GM12878 (cell line): Measurements from ENCODE around the gene HRH2. TPM values are rescaled to one million over a fixed set of nuclear protein-coding genes. Genes with fewer than 3 reads are reported as not detected.

Experiments
- ATAC-seq: fragments of 200-7000 bp; cut with Tn5 transposase; 3 replicates; pipeline ENCODE4 v1.9.1; 2020; ENCODE audit warnings: mild to moderate bottlenecking, moderate library complexity
- BruUV-seq: library from RNA; stranded (reverse); fragments of 400-500 nt; replicated peaks from 2 replicates; lab custom pipeline; 2021; lab: Mats Ljungman, UMichigan
- CTCF ChIA-PET: fragments of 300-600 bp; sonication (Branson Sonifier 250); formaldehyde crosslinking; extraction: SDS; loops from one replicate; lab custom pipeline; 2021; ENCODE audit warnings: inconsistent platforms; lab: Yijun Ruan, JAX
- POLR2A ChIA-PET: fragments of 350-600 bp; formaldehyde crosslinking; extraction: SDS; loops from one replicate; lab custom pipeline; 2021; ENCODE audit warnings: inconsistent platforms; lab: Charles Lee
- RAD21 ChIA-PET: fragments of 300-600 bp; sonication (Branson Sonifier 250); formaldehyde crosslinking; loops from one replicate; lab custom pipeline; 2023; ENCODE audit warnings: antibody characterized with exemption; ENCODE audit not compliant: unreplicated experiment; lab: Charles Lee
- SMC1A ChIA-PET: fragments of 300-600 bp; sonication (Branson Sonifier 250); formaldehyde crosslinking; loops from one replicate; lab custom pipeline; 2023; ENCODE audit not compliant: unreplicated experiment, uncharacterized antibody; lab: Charles Lee
- DNase-seq: peaks from one replicate; pipeline ENCODE4 v3.0.0-alpha.2; 2011; ENCODE audit warnings: low read depth, low spot score
- FAIRE-seq: peaks from 3 replicates; lab custom pipeline; 2011; peaks lifted over from hg19 to GRCh38; lab: Jason Lieb, UNC
- H2AFZ ChIP-seq: 2 replicates; pipeline ENCODE4 v1.6.0; 2011; ENCODE audit warnings: low read depth, low read length, control low read depth; ENCODE audit not compliant: control insufficient read depth
- H3K27ac ChIP-seq: 2 replicates; pipeline ENCODE4 v1.5.1; 2011; ENCODE audit warnings: control low read depth; ENCODE audit not compliant: control insufficient read depth, insufficient read depth
- H3K27me3 ChIP-seq, 2 experiments: replicated peaks in 1 of 2; 2 replicates each; pipeline versions ENCODE4 v1.6.0 to v1.6.1; 2011; ENCODE audit warnings: low read length in 1 of 2; ENCODE audit not compliant: control insufficient read depth in 2 of 2, insufficient read depth in 2 of 2
- H3K36me3 ChIP-seq, 2 experiments: 2 replicates each; pipeline ENCODE4 v1.5.1; 2011; ENCODE audit warnings: low read length in 1 of 2; ENCODE audit not compliant: control insufficient read depth in 2 of 2, insufficient read depth in 2 of 2
- H3K4me1 ChIP-seq: 2 replicates; pipeline ENCODE4 v1.6.1; 2011; ENCODE audit warnings: mild to moderate bottlenecking, low read length, moderate library complexity, mixed read lengths; ENCODE audit not compliant: control insufficient read depth, insufficient read depth
- H3K4me2 ChIP-seq: 2 replicates; pipeline ENCODE4 v1.6.0; 2011; ENCODE audit warnings: control low read depth; ENCODE audit not compliant: control insufficient read depth, insufficient read depth
- H3K4me3 ChIP-seq: fragments of 200-600 bp; sonication (generic); 2 replicates; pipeline ENCODE4 v1.5.1; 2016
- H3K79me2 ChIP-seq: 2 replicates; pipeline ENCODE4 v1.6.0; 2011; ENCODE audit warnings: low read length; ENCODE audit not compliant: control insufficient read depth, insufficient read depth
- H3K9ac ChIP-seq: 2 replicates; pipeline ENCODE4 v1.8.0; 2011; ENCODE audit warnings: low read length, control low read depth, mixed read lengths; ENCODE audit not compliant: control insufficient read depth, insufficient read depth
- H3K9me3 ChIP-seq: replicated peaks from 3 replicates; pipeline ENCODE4 v1.5.1; 2011; ENCODE audit warnings: mild to moderate bottlenecking, low read length; ENCODE audit not compliant: control insufficient read depth, insufficient read depth
- H4K20me1 ChIP-seq: 2 replicates; pipeline ENCODE4 v1.6.0; 2011; ENCODE audit not compliant: control insufficient read depth, insufficient read depth
- ATF7 ChIP-seq: fragments of 450-650 bp; IDR thresholded peaks from 2 replicates; pipeline ENCODE4 v1.6.1; 2016; ENCODE audit warnings: low read depth, mild to moderate bottlenecking
- BCL11A ChIP-seq: IDR thresholded peaks from 2 replicates; pipeline ENCODE4 v1.6.1; 2011; ENCODE audit warnings: low read depth, low read length
- CBX3 ChIP-seq: fragments of 200-600 bp; sonication (generic); IDR thresholded peaks from 2 replicates; pipeline ENCODE4 v1.6.1; 2016; ENCODE audit warnings: low read depth, borderline replicate concordance
- CHD4 ChIP-seq: fragments of 200-600 bp; sonication (generic); IDR thresholded peaks from 2 replicates; pipeline ENCODE4 v1.6.1; 2016; ENCODE audit warnings: mild to moderate bottlenecking
- DPF2 ChIP-seq: fragments of 450-650 bp; IDR thresholded peaks from 2 replicates; pipeline ENCODE4 v1.6.1; 2017; ENCODE audit warnings: mild to moderate bottlenecking
- GABPA ChIP-seq: IDR thresholded peaks from 2 replicates; pipeline ENCODE4 v1.6.1; 2014; ENCODE audit warnings: antibody characterized with exemption, low read depth, mild to moderate bottlenecking, inconsistent platforms
- HCFC1 ChIP-seq: fragments of 150-350 bp; IDR thresholded peaks from 2 replicates; pipeline ENCODE4 v1.6.1; 2014; ENCODE audit warnings: low read length
- MYC ChIP-seq: IDR thresholded peaks from 2 replicates; pipeline ENCODE4 v1.6.1; 2011; ENCODE audit warnings: mild to moderate bottlenecking, low read length, moderate library complexity, inconsistent platforms; ENCODE audit not compliant: insufficient read depth, insufficient replicate concordance, insufficient read length, severe bottlenecking
- NR2C1 ChIP-seq: fragments of 450-650 bp; IDR thresholded peaks from 2 replicates; pipeline ENCODE4 v1.6.1; 2017; ENCODE audit warnings: antibody characterized with exemption, mild to moderate bottlenecking, moderate library complexity
- NRF1 ChIP-seq: conservative IDR thresholded peaks from 2 replicates; pipeline ENCODE4 v1.6.1; 2011; ENCODE audit warnings: mild to moderate bottlenecking, low read depth, low read length, improper control_type of control experiment
- PML ChIP-seq: IDR thresholded peaks from 2 replicates; pipeline ENCODE4 v1.6.1; 2012; ENCODE audit warnings: low read length, inconsistent platforms
- POLR2AphosphoS5 ChIP-seq: IDR thresholded peaks from 2 replicates; pipeline ENCODE4 v1.6.1; 2011; ENCODE audit warnings: mild to moderate bottlenecking, low read length, inconsistent platforms
- RB1 ChIP-seq: fragments of 450-650 bp; formaldehyde crosslinking; IDR thresholded peaks from 2 replicates; pipeline ENCODE4 v1.6.1; 2017; ENCODE audit warnings: mild to moderate bottlenecking, borderline replicate concordance
- SMAD5 ChIP-seq: IDR thresholded peaks from 2 replicates; pipeline ENCODE4 v1.6.1; 2016; ENCODE audit warnings: antibody characterized with exemption, low read depth
- TARDBP ChIP-seq: IDR thresholded peaks from 2 replicates; pipeline ENCODE4 v1.6.1; 2016; ENCODE audit warnings: borderline replicate concordance
- TCF7 ChIP-seq: IDR thresholded peaks from 2 replicates; pipeline ENCODE4 v1.6.1; 2014; ENCODE audit warnings: antibody characterized with exemption, borderline replicate concordance
- WRNIP1 ChIP-seq: IDR thresholded peaks from 2 replicates; pipeline ENCODE4 v1.6.1; 2011; ENCODE audit warnings: low read depth, low read length, improper control_type of control experiment, borderline replicate concordance
- YY1 ChIP-seq: IDR thresholded peaks from 2 replicates; pipeline ENCODE4 v1.6.1; 2011; ENCODE audit warnings: low read depth, mild to moderate bottlenecking, low read length
- ZNF274 ChIP-seq: IDR thresholded peaks from one replicate; pipeline ENCODE4 v1.8.0; 2011; ENCODE audit not compliant: insufficient read length, insufficient read depth
- ZNF622 ChIP-seq: fragments of 450-650 bp; IDR thresholded peaks from 2 replicates; pipeline ENCODE4 v1.6.1; 2017; ENCODE audit warnings: mild to moderate bottlenecking, inconsistent platforms
- WGBS: methylation state at CpG from one replicate; pipeline ENCODE4 v1.1.6; 2016; ENCODE audit warnings: low lambda C conversion rate; ENCODE audit not compliant: insufficient replicate concordance, insufficient coverage; ENCODE audit errors: missing lambda C conversion rate; 5-methylcytosine and 5-hydroxymethylcytosine counted together
- in situ Hi-C: fragments of 300-500 bp; cut with MboI; formaldehyde crosslinking; loops from 9 replicates; pipeline ENCODE4 v1.14.3; 2018; ENCODE audit warnings: mixed read lengths
- intact Hi-C: fragments of 100-400 bp; cut with micrococcal nuclease; formaldehyde crosslinking; loops from one replicate; pipeline ENCODE4 v1.14.2; 2022; ENCODE audit not compliant: unreplicated experiment
- polyA plus RNA-seq, 11 experiments: library from polyadenylated mRNA; depleted of rRNA in 4 of 11; unstranded in 6 of 11; stranded (reverse) in 5 of 11; fragments of >200 nt; fragmentation: Nextera tagmentation in 4 of 11; fragmentation: Illumina TruSeq in 1 of 11; extraction: Ambion mirVana in 4 of 11; extraction: Trizol in 1 of 11; gene quantifications; 1 replicate in 1 of 11; 2 replicates in 10 of 11; pipeline versions ENCODE4 v1.2.1 to v1.2.3, GENCODE V29; 2011 to 2016; ENCODE audit warnings: inconsistent platforms in 2 of 11, missing spikeins in 2 of 11, low read depth in 1 of 11
- total RNA-seq, 4 experiments: library from RNA; depleted of rRNA in 3 of 4; stranded (reverse); fragments of >200 nt in 3 of 4; fragmentation: Illumina TruSeq in 1 of 4; extraction: Trizol in 1 of 4; gene quantifications; 2 replicates each; pipeline versions ENCODE4 v1.2.1 to v1.2.3, GENCODE V29; 2013 to 2021
- TF ChIP-seq, protein P1 (sequence below): IDR thresholded peaks from 2 replicates; pipeline ENCODE4 v1.6.1; 2011; ENCODE audit warnings: low read depth, low read length, improper control_type of control experiment, borderline replicate concordance
- TF ChIP-seq, protein P2 (sequence below): IDR thresholded peaks from 2 replicates; pipeline ENCODE4 v1.6.1; 2012; ENCODE audit warnings: low read depth, low read length, improper control_type of control experiment
- TF ChIP-seq, protein P3 (sequence below): IDR thresholded peaks from 2 replicates; pipeline ENCODE4 v1.6.1; 2012; ENCODE audit warnings: low read depth, low read length, improper control_type of control experiment

The HRH2 gene
- total and polyA plus RNA-seq, 10 of the 15 experiments (the other 5 are each of a cell fraction or from before 2014, with no cell fraction given) = 0.01 to 0.05 (median 0.03) TPM; not detected in 7

DNA sequence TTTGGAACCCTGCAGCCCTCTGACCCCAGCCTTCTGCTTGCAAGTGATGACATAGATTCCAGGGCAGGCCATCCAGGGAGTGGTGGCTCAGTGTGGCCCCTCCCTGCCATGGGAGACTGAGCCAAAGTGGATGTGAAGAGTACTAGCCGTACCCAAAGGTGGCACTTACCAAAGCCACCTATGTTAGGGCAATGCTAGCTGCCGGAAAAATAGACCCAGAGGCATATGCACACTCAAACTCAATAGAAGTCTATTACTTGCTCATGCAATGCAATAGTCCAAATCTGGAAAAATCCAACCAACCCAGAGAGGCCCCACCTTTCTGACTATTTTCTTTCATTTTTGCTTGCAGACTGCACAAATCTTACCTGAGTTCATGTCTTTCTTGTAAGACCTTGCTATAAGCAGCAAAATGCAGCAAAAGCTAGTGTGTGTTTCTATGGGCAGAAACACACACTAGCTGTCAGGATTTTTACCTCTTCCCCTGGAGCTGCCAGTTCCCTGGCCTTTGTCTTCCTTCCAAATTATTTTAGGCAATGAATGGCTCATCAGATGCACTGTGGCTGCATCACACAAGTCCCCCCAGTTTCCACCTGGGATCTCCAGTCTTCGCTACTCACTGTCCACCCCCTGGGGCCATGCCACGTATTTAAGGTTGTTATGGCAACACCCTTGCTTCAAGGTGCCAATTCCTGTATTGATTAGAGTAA, 74.0 kb downstream of the HRH2 start (continued):
- TF ChIP-seq MYC (no peak), CHD4 (no peak), BCL11A (no peak), DPF2 (no peak), ATF7 (no peak), PML (no peak)

DNA sequence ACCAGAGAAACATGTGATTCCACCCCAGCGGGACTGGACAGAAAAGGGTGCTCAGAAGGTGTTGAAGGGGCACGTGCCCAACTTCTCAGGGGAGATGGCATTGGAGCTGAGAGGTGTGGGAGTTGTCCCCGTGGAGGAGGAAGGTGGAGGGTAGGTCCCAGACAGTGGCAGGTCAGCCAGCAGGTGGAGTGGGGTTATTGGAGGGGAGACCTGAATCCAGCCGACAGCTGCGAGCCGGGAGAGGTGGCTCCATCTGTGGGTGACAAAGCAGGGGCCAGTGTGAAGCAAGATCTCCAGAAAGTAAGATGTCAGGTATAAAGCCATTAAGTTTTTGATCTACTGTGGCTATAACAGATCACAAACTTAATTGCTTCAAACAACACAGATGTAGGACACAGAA, 75.1 kb downstream of the HRH2 start:
- WGBS = 38% methylated on average over 6 of the region's 6 CpGs
- ChIA-PET POLR2A (no interaction called here), CTCF (interaction anchor here (0.6 to 0.8 kb wide), 2 partner anchors 9 to 10 kb away, joined by 3 to 4 read pairs; no protein-coding TSS in a partner anchor), SMC1A (no interaction called here), RAD21 (no interaction called here)
- Histone ChIP-seq H3K79me2 (no peaks in the 10 kb centered on the region), H3K27me3 (no peaks in the 10 kb centered on the region; a peak in 1 of 4 replicates), H3K9me3 (no peaks in the 10 kb centered on the region; the same call in 2 of the 3 replicates), H3K4me3 (no peak overlapping the region), H3K27ac (no peak overlapping the region), H3K4me2 (no peak overlapping the region), H3K9ac (no peak overlapping the region), H4K20me1 (no peaks in the 10 kb centered on the region), H3K36me3 (no peaks in the 10 kb centered on the region), H2AFZ (no peak overlapping the region), H3K4me1 (no peaks in the 10 kb centered on the region)
- in situ Hi-C loops (loop anchor here (25.0 kb wide), 1 partner anchor 854 kb away; no protein-coding TSS in a partner anchor), intact Hi-C loops (loop anchor here (10.0 kb wide), 2 partner anchors 142 to 682 kb away; partner anchors contain the start of genes CLTB and CPLX2)
- FAIRE-seq (no peak), DNase-seq (no peak), ATAC-seq (no peak)
- BruUV-seq = no TSS peak
- TF ChIP-seq CBX3 (no peak), YY1 (no peak), ZNF622 (no peak), NR2C1 (no peak), GABPA (no peak), SMAD5 (no peak), TARDBP (no peak), TCF7 (no peak), NRF1 (no peak), ZNF274 (no peak), POLR2AphosphoS5 (no peak), WRNIP1 (no peak), HCFC1 (no peak), RB1 (no peak)
- TF ChIP-seq, protein P1, sequence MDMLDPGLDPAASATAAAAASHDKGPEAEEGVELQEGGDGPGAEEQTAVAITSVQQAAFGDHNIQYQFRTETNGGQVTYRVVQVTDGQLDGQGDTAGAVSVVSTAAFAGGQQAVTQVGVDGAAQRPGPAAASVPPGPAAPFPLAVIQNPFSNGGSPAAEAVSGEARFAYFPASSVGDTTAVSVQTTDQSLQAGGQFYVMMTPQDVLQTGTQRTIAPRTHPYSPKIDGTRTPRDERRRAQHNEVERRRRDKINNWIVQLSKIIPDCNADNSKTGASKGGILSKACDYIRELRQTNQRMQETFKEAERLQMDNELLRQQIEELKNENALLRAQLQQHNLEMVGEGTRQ = no peak
- TF ChIP-seq, protein P2, sequence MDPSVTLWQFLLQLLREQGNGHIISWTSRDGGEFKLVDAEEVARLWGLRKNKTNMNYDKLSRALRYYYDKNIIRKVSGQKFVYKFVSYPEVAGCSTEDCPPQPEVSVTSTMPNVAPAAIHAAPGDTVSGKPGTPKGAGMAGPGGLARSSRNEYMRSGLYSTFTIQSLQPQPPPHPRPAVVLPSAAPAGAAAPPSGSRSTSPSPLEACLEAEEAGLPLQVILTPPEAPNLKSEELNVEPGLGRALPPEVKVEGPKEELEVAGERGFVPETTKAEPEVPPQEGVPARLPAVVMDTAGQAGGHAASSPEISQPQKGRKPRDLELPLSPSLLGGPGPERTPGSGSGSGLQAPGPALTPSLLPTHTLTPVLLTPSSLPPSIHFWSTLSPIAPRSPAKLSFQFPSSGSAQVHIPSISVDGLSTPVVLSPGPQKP = no peak
- TF ChIP-seq, protein P3, sequence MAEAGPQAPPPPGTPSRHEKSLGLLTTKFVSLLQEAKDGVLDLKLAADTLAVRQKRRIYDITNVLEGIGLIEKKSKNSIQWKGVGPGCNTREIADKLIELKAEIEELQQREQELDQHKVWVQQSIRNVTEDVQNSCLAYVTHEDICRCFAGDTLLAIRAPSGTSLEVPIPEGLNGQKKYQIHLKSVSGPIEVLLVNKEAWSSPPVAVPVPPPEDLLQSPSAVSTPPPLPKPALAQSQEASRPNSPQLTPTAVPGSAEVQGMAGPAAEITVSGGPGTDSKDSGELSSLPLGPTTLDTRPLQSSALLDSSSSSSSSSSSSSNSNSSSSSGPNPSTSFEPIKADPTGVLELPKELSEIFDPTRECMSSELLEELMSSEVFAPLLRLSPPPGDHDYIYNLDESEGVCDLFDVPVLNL = no peak
